ENCODE results near the gene KPNA3.
A peak's percentile ranks its signal among the peaks of the same experiment; 100 is the strongest.

Gene KPNA3, protein sequence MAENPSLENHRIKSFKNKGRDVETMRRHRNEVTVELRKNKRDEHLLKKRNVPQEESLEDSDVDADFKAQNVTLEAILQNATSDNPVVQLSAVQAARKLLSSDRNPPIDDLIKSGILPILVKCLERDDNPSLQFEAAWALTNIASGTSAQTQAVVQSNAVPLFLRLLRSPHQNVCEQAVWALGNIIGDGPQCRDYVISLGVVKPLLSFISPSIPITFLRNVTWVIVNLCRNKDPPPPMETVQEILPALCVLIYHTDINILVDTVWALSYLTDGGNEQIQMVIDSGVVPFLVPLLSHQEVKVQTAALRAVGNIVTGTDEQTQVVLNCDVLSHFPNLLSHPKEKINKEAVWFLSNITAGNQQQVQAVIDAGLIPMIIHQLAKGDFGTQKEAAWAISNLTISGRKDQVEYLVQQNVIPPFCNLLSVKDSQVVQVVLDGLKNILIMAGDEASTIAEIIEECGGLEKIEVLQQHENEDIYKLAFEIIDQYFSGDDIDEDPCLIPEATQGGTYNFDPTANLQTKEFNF

DNA sequence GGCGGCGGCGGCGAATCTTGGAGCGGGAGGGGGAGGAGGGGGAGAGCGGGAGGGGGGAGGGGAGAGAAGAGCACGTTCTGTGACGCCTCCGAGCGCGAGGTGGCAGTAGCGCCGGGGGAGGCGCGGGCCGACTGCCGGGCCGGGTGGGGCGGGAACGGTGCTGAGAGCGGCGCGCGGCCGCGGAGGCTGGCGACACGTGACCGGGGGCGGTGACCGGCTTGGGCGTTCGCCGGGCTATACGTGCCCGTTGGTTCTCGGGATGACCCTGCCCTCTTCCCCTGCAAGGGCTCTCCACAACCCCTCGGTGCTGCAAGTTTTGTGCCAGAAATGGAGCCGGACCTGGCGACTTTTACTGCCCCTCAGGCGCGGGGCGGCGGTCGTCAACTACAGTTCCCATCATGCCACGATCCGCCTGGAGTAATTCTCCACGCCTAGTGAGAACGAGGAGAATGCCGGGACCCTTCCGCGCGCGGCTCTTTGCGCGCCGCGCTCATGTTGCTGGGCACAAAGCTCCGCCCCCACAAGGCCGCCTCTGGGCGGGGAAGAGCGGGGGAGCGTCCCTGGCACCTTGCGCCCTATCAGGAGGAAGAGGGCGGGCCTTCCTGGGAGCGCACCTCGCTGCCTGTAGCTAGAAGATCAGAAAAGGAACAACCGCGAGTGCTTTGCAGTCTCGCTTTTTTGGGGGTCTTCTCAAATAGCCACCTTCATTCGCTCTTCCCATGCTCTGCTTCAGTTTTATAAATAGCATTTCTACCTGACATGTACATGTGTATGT, at the start of gene KPNA3:
TSS of gene KPNA3 (minus strand) at position 133 of the 775 bp plus-strand sequence. CDS start 176 bp downstream, outside the sequence.
- TF ChIP-seq, protein P1, sequence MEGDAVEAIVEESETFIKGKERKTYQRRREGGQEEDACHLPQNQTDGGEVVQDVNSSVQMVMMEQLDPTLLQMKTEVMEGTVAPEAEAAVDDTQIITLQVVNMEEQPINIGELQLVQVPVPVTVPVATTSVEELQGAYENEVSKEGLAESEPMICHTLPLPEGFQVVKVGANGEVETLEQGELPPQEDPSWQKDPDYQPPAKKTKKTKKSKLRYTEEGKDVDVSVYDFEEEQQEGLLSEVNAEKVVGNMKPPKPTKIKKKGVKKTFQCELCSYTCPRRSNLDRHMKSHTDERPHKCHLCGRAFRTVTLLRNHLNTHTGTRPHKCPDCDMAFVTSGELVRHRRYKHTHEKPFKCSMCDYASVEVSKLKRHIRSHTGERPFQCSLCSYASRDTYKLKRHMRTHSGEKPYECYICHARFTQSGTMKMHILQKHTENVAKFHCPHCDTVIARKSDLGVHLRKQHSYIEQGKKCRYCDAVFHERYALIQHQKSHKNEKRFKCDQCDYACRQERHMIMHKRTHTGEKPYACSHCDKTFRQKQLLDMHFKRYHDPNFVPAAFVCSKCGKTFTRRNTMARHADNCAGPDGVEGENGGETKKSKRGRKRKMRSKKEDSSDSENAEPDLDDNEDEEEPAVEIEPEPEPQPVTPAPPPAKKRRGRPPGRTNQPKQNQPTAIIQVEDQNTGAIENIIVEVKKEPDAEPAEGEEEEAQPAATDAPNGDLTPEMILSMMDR (IDR thresholded peaks at IDR 0.05; ENCODE audit: low read depth, low read length), result no peak
- no peaks in the 10 kb centered on the region for H3K9me3 ChIP-seq (ENCODE audit: insufficient read depth, low read length)

DNA sequence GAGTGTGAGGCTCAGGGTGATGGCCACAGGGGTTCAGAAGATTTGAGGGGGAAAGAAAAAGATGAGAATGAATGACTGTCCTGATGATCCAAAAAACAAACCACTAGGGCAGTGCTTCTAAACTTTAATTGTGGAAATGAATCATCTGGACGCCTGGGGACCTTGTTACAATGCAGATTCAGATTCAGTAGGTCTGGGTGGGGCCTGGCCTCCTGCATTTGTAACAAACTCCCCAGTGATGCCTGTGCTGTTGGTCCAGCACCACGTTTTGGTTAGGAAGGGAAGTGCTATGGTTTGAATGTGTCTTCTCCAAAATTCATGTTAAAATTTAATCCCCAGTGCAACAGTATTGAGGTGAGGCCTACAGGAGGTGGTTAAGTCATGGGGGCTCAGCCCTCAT, 49.5 kb upstream of the KPNA3 start:
- Histone ChIP-seq H3K9me3 (ENCODE audit: insufficient read depth, low read length) (no peaks in the 10 kb centered on the region), H3K4me3 (ENCODE audit: low read length) (no peak overlapping the region), H2AFZ (ENCODE audit: low read depth, low read length) (no peak overlapping the region; the same call in 1 of the 2 replicates), H3K27ac (ENCODE audit: low read length) (no peak overlapping the region), H3K36me3 (replicated peaks; ENCODE audit: low read depth, low read length) (no peaks in the 10 kb centered on the region), H3K4me2 (ENCODE audit: low read length) (no peak overlapping the region), H3K4me1 (ENCODE audit: low read length) (no peaks in the 10 kb centered on the region), H3K9ac (ENCODE audit: low read length) (no peak overlapping the region), H4K20me1 (ENCODE audit: insufficient read depth, low read length) (no peaks in the 10 kb centered on the region), H3K27me3 (ENCODE audit: low read depth, low read length) (no peaks in the 10 kb centered on the region), H3K79me2 (ENCODE audit: low read length) (no peaks in the 10 kb centered on the region)
- TF ChIP-seq EZH2phosphoT487 (IDR thresholded peaks at IDR 0.05; ENCODE audit: low read depth), result no peak
- TF ChIP-seq, protein P1 (IDR thresholded peaks at IDR 0.05; ENCODE audit: low read depth, low read length), result no peak

More for the DNA sequence above, at the start of gene KPNA3:
- H3K4me1 ChIP-seq (ENCODE audit: low read length), result peaks cover 14% of the 10 kb centered on the region
- peaks cover 9% of the 10 kb centered on the region for H3K36me3 ChIP-seq (replicated peaks; ENCODE audit: low read depth, low read length)
- peak within 1 kb of the TSS; percentile 93 for H3K9ac ChIP-seq (ENCODE audit: low read length)
- H2AFZ ChIP-seq (ENCODE audit: low read depth, low read length), result peak within 1 kb of the TSS; percentile 95
- H3K4me2 ChIP-seq (ENCODE audit: low read length), result peak within 1 kb of the TSS; percentile 90
- no peaks in the 10 kb centered on the region for H3K27me3 ChIP-seq (ENCODE audit: low read depth, low read length)
- peak within 1 kb of the TSS; percentile 90 for H3K27ac ChIP-seq (ENCODE audit: low read length)
- peak within 1 kb of the TSS; percentile 87 for H3K4me3 ChIP-seq (ENCODE audit: low read length)
- H4K20me1 ChIP-seq (ENCODE audit: insufficient read depth, low read length), result peaks cover 29% of the 10 kb centered on the region
- H3K79me2 ChIP-seq (ENCODE audit: low read length), result peaks cover 45% of the 10 kb centered on the region

DNA sequence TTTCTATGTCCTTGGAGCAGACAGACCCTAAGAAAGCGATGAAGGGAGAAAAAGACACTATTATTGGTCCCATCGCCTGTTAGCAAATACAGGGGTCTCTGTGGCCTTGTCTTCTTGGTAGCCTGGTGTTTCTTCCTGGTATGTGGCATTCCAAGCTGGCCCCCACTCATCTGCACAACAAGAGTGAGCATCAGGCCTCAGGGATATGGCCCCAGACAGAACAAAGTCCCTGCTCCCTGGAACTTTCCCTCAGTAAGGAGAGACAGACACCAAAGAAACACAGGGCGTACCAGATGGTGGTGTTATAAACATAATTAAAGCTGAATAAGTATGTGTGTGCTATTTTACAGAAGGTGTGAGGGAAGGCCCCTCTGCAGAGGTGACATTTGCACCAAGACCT, 48.2 kb upstream of the KPNA3 start:
- H3K9ac ChIP-seq (ENCODE audit: low read length), result no peak overlapping the region
- no peak overlapping the region for H2AFZ ChIP-seq (ENCODE audit: low read depth, low read length)
- H3K27me3 ChIP-seq (ENCODE audit: low read depth, low read length), result no peaks in the 10 kb centered on the region
- H3K4me1 ChIP-seq (ENCODE audit: low read length), result no peaks in the 10 kb centered on the region
- H3K4me3 ChIP-seq (ENCODE audit: low read length), result no peak overlapping the region
- no peak overlapping the region for H3K27ac ChIP-seq (ENCODE audit: low read length)
- H3K36me3 ChIP-seq (replicated peaks; ENCODE audit: low read depth, low read length), result no peaks in the 10 kb centered on the region
- TF ChIP-seq EZH2phosphoT487 (IDR thresholded peaks at IDR 0.05; ENCODE audit: low read depth), result no peak
- TF ChIP-seq, protein P1 (IDR thresholded peaks at IDR 0.05; ENCODE audit: low read depth, low read length), result no peak
- H3K79me2 ChIP-seq (ENCODE audit: low read length), result no peaks in the 10 kb centered on the region
- H3K4me2 ChIP-seq (ENCODE audit: low read length), result no peak overlapping the region
- no peaks in the 10 kb centered on the region for H4K20me1 ChIP-seq (ENCODE audit: insufficient read depth, low read length)
- no peaks in the 10 kb centered on the region for H3K9me3 ChIP-seq (ENCODE audit: insufficient read depth, low read length)

DNA sequence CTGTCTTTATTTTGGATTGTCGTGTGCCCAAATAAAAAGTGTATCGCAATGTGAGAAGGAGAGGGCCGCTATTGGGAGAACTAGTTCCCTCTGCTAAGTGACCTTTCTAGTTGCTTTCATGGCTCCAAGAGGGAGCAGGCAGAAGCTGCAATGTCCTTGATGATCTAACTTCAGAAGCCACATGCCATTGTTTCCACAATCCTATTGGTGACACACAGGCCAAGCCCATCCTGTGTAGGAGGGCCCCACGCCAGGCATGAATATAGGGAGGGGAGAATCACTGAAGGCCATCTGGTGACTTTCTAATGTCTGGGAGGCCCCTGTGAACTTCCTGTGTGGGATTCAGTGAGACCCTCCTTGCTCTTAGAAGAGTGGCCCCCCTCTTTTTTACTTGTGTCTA, 47.8 kb upstream of the KPNA3 start:
- Histone ChIP-seq H3K4me3 (ENCODE audit: low read length) (no peak overlapping the region), H3K79me2 (ENCODE audit: low read length) (no peaks in the 10 kb centered on the region), H3K4me1 (ENCODE audit: low read length) (no peaks in the 10 kb centered on the region), H3K27ac (ENCODE audit: low read length) (no peak overlapping the region), H3K27me3 (ENCODE audit: low read depth, low read length) (no peaks in the 10 kb centered on the region), H2AFZ (ENCODE audit: low read depth, low read length) (no peak overlapping the region), H3K4me2 (ENCODE audit: low read length) (no peak overlapping the region), H3K9me3 (ENCODE audit: insufficient read depth, low read length) (no peaks in the 10 kb centered on the region), H3K36me3 (replicated peaks; ENCODE audit: low read depth, low read length) (no peaks in the 10 kb centered on the region), H3K9ac (ENCODE audit: low read length) (no peak overlapping the region), H4K20me1 (ENCODE audit: insufficient read depth, low read length) (no peaks in the 10 kb centered on the region)
- no peak for TF ChIP-seq EZH2phosphoT487 (IDR thresholded peaks at IDR 0.05; ENCODE audit: low read depth)
- TF ChIP-seq, protein P1 (IDR thresholded peaks at IDR 0.05; ENCODE audit: low read depth, low read length), result no peak
